ENCODE results near the gene ZNF653. TPM values are rescaled to one million over a fixed set of nuclear protein-coding genes. Genes with fewer than 3 reads are reported as not detected.
A peak's percentile ranks its signal among the peaks of the same experiment; 100 is the strongest.

The ZNF653 gene
- total RNA-seq, 6 experiments from 2014 or later: 2.7 to 7.0 (median 3.9) TPM

DNA sequence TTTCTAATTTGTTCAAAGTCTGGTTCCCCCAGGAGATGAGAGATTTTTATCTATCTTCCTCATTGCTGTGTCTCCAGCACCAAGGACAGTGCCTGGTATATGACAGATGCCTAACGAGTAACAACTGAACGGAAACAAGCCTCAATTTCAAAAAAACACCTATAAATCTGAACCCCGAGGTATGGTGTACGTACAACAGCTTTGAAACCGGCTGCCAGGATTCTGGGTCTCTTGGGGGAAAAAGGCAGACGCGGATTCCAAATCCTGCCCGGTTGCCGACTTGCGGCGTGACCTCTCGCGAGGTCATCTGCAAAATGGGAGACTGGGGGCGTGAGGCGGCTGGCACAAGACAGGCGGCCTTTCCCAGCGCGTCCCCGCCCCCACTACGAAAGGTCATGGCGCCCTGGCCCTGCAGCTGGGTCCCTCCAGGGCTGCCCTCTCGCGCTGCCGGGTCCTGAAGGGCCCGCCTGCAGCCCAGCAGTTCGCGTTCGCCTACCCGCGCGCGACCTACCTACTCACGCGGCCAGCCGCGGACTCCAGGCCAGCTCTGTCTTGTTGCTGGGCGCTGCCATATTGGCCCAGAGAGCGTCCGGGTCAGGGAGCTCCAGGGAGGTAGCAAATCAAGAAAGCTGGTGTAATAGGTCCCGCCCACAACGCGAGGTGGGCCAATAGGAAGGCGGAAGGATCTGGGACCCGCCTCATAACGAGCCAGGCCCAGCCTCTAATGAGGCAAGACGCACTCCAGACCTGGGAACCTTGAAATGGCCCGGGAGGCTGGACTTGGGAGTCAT lies 23.1 kb upstream of the ZNF653 start, which contains the start of gene ECSIT:
TSS of gene ECSIT (minus strand) at position 584 of the 791 bp plus-strand sequence. CDS start 9,964 bp downstream, outside the sequence.
- H3K9me3 ChIP-seq: no peaks in the 10 kb centered on the region
- WGBS (ENCODE audit: insufficient coverage, low coverage, low lambda C conversion rate, missing lambda C conversion rate): 0% methylated on average over 13 of the region's 47 CpGs
- H3K4me3 ChIP-seq: peak within 1 kb of the TSS; percentile 81 to 84 (median 84)
- no peaks in the 10 kb centered on the region for H3K36me3 ChIP-seq
- DNase-seq (peak; percentile 95 to 98 (median 97)), ATAC-seq (peak; percentile 97 to 99 (median 98))
- peaks cover 0 to 15% (median 4%) of the 10 kb centered on the region in 4 donors for H3K4me1 ChIP-seq
- peak within 1 kb of the TSS; percentile 64 to 86 (median 83) for H3K27ac ChIP-seq
- intact Hi-C loops (cut with DNase I): no loop called here
- peak; percentile 57 for TF ChIP-seq POLR2A (IDR thresholded peaks at IDR 0.05)
- TF ChIP-seq, protein P1, sequence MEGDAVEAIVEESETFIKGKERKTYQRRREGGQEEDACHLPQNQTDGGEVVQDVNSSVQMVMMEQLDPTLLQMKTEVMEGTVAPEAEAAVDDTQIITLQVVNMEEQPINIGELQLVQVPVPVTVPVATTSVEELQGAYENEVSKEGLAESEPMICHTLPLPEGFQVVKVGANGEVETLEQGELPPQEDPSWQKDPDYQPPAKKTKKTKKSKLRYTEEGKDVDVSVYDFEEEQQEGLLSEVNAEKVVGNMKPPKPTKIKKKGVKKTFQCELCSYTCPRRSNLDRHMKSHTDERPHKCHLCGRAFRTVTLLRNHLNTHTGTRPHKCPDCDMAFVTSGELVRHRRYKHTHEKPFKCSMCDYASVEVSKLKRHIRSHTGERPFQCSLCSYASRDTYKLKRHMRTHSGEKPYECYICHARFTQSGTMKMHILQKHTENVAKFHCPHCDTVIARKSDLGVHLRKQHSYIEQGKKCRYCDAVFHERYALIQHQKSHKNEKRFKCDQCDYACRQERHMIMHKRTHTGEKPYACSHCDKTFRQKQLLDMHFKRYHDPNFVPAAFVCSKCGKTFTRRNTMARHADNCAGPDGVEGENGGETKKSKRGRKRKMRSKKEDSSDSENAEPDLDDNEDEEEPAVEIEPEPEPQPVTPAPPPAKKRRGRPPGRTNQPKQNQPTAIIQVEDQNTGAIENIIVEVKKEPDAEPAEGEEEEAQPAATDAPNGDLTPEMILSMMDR (IDR thresholded peaks at IDR 0.05): no peak
- H3K27me3 ChIP-seq: no peaks in the 10 kb centered on the region

DNA sequence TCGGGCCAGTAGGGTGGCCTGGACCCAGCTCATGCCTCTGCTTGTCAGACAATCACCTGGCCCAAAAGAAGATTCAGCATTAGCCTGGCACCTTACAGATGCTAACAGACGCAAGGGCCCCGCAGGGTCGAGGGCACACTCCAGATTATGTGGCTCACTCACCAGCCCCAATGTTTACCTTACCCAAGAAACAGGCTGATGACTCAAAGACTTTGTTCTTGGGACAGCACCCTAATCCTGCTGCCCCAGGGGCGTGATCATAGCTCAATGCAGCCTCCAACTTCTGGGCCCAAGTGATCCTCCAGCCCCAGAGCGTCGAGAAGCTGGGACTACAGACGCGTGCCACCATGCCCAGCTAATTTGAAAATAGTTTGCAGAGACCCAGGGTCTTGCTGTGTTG lies 13.5 kb upstream of the ZNF653 start:
- ATAC-seq: no peak

DNA sequence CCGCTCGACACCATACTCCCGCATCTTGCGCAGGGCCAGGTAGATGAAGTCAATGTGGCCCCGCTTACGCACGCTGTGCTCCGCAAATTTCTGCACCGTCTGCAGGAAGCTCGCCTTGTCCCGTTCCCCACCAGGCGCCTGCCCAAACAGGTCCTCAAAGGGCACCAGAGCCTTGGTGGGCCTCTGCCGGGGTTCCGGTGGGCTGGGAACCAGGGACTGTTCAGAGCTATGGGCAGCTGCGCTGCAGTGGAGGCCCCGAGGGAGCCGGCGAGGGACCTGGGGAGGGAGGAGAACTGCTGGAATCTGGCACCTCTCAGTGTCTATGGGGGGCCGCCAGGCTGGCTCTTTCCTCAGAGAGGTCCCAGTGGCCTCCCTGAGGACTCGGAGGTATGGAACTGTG lies 8.3 kb upstream of the ZNF653 start:
- Histone ChIP-seq H3K27ac (no peak overlapping the region), H3K9me3 (no peaks in the 10 kb centered on the region), H3K4me3 (no peak overlapping the region), H3K36me3 (peaks cover 0 to 25% (median 5%) of the 10 kb centered on the region in 4 donors), H3K27me3 (no peaks in the 10 kb centered on the region), H3K4me1 (no peaks in the 10 kb centered on the region)
- DNase-seq (no peak), ATAC-seq (peak in 1 of 4 donors; percentile 24)
- no peak for TF ChIP-seq POLR2A (IDR thresholded peaks at IDR 0.05)
- TF ChIP-seq, protein P1 (IDR thresholded peaks at IDR 0.05): no peak
- no CpG with 5 or more reads among the region's 20 CpGs for WGBS (ENCODE audit: insufficient coverage, low coverage, low lambda C conversion rate, missing lambda C conversion rate)
- intact Hi-C loops (cut with DNase I): no loop called here

More for the DNA sequence above, 13.5 kb upstream of the ZNF653 start:
- no peak overlapping the region for H3K27ac ChIP-seq
- H3K4me3 ChIP-seq: no peak overlapping the region
- DNase-seq: no peak
- peaks cover 0 to 7% (median 3%) of the 10 kb centered on the region in 4 donors for H3K36me3 ChIP-seq
- no peaks in the 10 kb centered on the region for H3K27me3 ChIP-seq
- H3K4me1 ChIP-seq: no peaks in the 10 kb centered on the region
- H3K9me3 ChIP-seq: no peaks in the 10 kb centered on the region
- intact Hi-C loops (cut with DNase I): no loop called here
- 100% methylated on average over 1 of the region's 9 CpGs for WGBS (ENCODE audit: insufficient coverage, low coverage, low lambda C conversion rate, missing lambda C conversion rate)
- no peak for TF ChIP-seq POLR2A (IDR thresholded peaks at IDR 0.05)
- TF ChIP-seq, protein P1 (IDR thresholded peaks at IDR 0.05): no peak

DNA sequence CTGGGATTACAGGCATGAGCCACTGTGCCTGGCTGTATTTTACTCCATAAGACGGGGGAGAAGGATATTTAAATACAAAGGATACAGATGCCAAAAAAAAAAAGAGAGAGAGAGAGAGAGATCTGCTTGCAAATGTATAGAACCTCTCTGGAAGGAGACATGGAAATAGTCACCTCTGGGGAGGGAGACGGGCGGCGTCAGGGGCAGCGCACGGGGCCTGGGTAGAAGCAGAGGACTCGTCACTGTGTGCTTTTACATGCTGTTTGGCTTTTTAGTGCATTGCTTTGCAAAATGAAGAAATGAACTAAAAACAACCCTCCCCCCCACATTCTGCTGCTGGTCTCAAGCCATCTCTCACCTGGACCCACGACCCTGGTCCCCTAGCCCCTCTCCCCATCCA lies 4.8 kb upstream of the ZNF653 start:
- peaks cover 0 to 17% (median 2%) of the 10 kb centered on the region in 4 donors for H3K36me3 ChIP-seq
- DNase-seq (no peak), ATAC-seq (no peak)
- no peak overlapping the region for H3K4me3 ChIP-seq
- H3K27ac ChIP-seq: no peak overlapping the region
- peaks cover 0 to 7% (median 0%) of the 10 kb centered on the region in 4 donors for H3K4me1 ChIP-seq
- no peak for TF ChIP-seq POLR2A (IDR thresholded peaks at IDR 0.05)
- TF ChIP-seq, protein P1 (IDR thresholded peaks at IDR 0.05): no peak
- intact Hi-C loops (cut with DNase I): no loop called here
- 92% methylated on average over 5 of the region's 8 CpGs for WGBS (ENCODE audit: insufficient coverage, low coverage, low lambda C conversion rate, missing lambda C conversion rate)
- no peaks in the 10 kb centered on the region for H3K9me3 ChIP-seq
- no peaks in the 10 kb centered on the region for H3K27me3 ChIP-seq

All from right lobe of liver (tissue), 6 donors.